ENCODE measurements around the gene CNPY1.

DNA sequence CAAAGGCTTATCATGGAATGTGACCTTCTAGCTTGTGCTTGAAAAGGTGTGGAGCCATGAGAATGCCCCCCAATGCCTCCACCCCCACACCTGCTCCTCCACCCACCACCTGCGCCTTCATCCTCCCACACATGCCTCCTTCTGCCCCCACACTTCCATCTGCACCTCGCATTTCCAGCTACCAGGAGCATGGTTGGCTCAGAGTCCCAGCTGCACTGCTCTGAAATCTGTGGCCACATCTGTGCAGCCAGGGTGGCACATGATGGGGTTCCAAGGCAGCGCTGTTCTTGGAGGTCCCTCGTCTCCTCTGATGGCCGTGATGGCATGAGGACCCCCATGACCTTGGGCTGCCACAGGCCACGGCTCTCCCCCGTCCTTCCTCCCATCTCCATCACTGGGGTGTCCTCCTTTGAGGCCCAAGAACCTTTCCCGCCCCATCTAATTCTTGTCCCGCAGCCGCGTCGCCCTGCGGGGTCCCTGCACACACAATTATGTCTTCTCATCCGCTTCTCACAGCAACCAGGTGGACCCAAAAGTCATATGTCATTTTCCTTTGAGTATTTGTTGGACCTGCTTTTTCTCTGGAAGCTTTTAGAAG is 40.6 kb upstream of the CNPY1 start:
- TF ChIP-seq, protein P1, sequence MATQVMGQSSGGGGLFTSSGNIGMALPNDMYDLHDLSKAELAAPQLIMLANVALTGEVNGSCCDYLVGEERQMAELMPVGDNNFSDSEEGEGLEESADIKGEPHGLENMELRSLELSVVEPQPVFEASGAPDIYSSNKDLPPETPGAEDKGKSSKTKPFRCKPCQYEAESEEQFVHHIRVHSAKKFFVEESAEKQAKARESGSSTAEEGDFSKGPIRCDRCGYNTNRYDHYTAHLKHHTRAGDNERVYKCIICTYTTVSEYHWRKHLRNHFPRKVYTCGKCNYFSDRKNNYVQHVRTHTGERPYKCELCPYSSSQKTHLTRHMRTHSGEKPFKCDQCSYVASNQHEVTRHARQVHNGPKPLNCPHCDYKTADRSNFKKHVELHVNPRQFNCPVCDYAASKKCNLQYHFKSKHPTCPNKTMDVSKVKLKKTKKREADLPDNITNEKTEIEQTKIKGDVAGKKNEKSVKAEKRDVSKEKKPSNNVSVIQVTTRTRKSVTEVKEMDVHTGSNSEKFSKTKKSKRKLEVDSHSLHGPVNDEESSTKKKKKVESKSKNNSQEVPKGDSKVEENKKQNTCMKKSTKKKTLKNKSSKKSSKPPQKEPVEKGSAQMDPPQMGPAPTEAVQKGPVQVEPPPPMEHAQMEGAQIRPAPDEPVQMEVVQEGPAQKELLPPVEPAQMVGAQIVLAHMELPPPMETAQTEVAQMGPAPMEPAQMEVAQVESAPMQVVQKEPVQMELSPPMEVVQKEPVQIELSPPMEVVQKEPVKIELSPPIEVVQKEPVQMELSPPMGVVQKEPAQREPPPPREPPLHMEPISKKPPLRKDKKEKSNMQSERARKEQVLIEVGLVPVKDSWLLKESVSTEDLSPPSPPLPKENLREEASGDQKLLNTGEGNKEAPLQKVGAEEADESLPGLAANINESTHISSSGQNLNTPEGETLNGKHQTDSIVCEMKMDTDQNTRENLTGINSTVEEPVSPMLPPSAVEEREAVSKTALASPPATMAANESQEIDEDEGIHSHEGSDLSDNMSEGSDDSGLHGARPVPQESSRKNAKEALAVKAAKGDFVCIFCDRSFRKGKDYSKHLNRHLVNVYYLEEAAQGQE (IDR thresholded peaks at IDR 0.05), result no peak
- TF ChIP-seq, protein P2, sequence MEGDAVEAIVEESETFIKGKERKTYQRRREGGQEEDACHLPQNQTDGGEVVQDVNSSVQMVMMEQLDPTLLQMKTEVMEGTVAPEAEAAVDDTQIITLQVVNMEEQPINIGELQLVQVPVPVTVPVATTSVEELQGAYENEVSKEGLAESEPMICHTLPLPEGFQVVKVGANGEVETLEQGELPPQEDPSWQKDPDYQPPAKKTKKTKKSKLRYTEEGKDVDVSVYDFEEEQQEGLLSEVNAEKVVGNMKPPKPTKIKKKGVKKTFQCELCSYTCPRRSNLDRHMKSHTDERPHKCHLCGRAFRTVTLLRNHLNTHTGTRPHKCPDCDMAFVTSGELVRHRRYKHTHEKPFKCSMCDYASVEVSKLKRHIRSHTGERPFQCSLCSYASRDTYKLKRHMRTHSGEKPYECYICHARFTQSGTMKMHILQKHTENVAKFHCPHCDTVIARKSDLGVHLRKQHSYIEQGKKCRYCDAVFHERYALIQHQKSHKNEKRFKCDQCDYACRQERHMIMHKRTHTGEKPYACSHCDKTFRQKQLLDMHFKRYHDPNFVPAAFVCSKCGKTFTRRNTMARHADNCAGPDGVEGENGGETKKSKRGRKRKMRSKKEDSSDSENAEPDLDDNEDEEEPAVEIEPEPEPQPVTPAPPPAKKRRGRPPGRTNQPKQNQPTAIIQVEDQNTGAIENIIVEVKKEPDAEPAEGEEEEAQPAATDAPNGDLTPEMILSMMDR (IDR thresholded peaks at IDR 0.05; ENCODE audit: low read depth, low read length, missing input control), result no peak
- TF ChIP-seq JUND (IDR thresholded peaks at IDR 0.05) (no peak), TAF1 (conservative IDR thresholded peaks at IDR 0.05) (no peak), YY1 (IDR thresholded peaks at IDR 0.05) (no peak)
- TF ChIP-seq, protein P3, sequence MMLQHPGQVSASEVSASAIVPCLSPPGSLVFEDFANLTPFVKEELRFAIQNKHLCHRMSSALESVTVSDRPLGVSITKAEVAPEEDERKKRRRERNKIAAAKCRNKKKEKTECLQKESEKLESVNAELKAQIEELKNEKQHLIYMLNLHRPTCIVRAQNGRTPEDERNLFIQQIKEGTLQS (IDR thresholded peaks at IDR 0.05), result no peak
- TF ChIP-seq, protein P4, sequence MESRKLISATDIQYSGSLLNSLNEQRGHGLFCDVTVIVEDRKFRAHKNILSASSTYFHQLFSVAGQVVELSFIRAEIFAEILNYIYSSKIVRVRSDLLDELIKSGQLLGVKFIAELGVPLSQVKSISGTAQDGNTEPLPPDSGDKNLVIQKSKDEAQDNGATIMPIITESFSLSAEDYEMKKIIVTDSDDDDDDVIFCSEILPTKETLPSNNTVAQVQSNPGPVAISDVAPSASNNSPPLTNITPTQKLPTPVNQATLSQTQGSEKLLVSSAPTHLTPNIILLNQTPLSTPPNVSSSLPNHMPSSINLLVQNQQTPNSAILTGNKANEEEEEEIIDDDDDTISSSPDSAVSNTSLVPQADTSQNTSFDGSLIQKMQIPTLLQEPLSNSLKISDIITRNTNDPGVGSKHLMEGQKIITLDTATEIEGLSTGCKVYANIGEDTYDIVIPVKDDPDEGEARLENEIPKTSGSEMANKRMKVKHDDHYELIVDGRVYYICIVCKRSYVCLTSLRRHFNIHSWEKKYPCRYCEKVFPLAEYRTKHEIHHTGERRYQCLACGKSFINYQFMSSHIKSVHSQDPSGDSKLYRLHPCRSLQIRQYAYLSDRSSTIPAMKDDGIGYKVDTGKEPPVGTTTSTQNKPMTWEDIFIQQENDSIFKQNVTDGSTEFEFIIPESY (IDR thresholded peaks at IDR 0.05), result no peak
- TF ChIP-seq, protein P5, sequence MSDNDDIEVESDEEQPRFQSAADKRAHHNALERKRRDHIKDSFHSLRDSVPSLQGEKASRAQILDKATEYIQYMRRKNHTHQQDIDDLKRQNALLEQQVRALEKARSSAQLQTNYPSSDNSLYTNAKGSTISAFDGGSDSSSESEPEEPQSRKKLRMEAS (IDR thresholded peaks at IDR 0.05), result no peak
